Activated CD8-positive, alpha-beta memory T cell treated with anti-CD3 and anti-CD28 coated beads, Interleukin-2, amount 50 U/mL, for 1 hour (primary cell): ENCODE data around the gene SHKBP1.
A peak's percentile ranks its signal among the peaks of the same experiment; 100 is the strongest.

Source experiments
- DNase-seq: peaks from one replicate; pipeline ENCODE4 v3.0.0-alpha.2; 2020; ENCODE audit errors: extremely low read depth

SHKBP1 gene

DNA sequence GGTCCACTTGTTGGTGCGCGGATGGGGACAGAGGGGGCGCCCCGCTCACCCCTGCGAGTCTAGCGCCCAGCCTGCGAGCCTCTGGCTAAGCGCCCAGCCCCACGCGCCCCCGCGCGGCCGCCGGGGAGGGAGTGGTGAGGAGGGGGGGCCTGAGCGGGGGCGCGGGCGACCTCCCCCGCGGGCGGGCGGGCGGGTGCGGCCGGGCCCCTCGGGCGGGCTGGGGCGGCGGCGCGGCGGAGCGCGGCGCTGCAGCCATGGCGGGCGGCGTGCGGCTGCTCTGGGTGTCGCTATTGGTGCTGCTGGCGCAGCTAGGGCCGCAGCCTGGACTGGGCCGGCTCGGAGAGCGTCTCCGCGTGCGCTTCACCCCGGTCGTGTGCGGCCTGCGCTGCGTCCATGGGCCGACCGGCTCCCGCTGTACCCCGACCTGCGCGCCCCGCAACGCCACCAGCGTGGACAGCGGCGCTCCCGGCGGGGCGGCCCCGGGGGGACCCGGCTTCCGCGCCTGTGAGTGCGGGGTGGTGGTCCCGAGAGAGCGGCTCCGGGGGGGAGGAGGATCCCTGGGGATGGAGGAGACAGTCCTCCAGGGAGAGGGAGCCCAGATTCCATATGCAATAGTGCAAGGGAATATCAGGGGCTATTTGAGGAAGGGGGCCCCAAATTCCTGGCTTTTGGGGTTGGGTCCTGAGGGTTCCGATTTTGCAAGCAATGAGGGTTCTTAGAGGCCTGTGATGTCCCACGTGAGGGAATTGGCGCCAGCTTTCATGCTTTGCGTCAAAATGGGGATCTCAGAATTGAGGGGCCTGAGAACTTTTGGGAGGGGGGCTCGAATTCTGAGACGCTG is 24.7 kb downstream of the SHKBP1 start, which contains the start of gene LTBP4:
LTBP4 (plus strand) TSS at position 236 of the 841 bp plus-strand sequence; CDS start at position 255, 19 bp downstream.
- DNase-seq = no peak

GRCh38 chr19:40603071-40603388 is 26.4 kb downstream of the SHKBP1 start:
- no peak for DNase-seq

GRCh38 chr19:40603389-40604170 is 26.9 kb downstream of the SHKBP1 start:
- DNase-seq = peak; percentile 85

DNA sequence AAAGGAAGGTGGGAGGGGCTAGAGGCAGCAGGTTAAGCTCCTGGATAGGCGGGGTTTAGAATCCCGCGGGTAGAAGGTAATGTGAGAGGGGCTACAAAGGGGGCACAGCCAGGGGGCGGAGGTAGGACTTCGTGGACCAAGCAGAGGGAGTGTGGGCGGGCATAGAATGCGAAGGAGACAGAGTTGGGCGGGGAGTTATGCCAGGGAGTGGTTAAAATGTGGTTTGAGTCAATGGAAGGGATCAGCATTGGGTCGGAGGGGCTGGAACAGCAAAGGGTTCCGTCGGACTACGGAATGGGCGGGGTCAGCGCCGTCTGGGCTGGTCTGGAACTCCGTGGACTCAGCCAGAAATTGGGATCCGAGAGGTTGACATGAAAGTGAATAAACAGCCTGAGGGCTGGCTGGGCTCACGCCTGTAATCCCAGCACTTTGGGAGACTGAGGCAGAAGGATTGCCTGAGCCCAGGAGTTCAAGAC is 27.5 kb downstream of the SHKBP1 start:
- no peak for DNase-seq

DNA sequence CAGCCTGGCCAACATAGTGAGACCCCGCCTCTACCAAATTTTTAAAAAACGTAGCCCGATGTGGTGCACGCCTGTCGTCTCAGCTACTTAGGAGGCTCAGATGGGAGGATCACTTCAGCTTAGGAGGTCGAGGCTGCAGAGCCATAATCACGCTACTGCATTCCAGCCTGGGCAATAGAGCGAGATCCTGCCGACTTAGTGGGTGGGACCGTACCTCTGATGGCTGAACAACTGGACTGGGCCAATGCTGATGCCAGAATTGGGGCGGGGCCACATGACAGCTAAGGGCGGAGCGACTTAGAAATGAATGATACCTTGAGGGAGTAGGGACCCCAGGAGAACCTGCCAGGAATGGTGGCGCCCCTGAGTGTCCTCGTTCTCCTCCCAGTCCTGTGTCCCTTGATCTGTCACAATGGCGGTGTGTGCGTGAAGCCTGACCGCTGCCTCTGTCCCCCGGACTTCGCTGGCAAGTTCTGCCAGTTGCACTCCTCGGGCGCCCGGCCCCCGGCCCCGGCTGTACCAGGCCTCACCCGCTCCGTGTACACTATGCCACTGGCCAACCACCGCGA is 28.1 kb downstream of the SHKBP1 start:
- DNase-seq = no peak

- DNase-seq = no peak
Measured at GRCh38 chr19:40605216-40605971, 28.7 kb downstream of the SHKBP1 start.

- no peak for DNase-seq
Measured at GRCh38 chr19:40607311-40608239, 30.9 kb downstream of the SHKBP1 start.

GRCh38 chr19:40608240-40608621 is 31.6 kb downstream of the SHKBP1 start:
- DNase-seq = no peak

- no peak for DNase-seq
Measured at GRCh38 chr19:40608957-40609356, 32.3 kb downstream of the SHKBP1 start.

DNA sequence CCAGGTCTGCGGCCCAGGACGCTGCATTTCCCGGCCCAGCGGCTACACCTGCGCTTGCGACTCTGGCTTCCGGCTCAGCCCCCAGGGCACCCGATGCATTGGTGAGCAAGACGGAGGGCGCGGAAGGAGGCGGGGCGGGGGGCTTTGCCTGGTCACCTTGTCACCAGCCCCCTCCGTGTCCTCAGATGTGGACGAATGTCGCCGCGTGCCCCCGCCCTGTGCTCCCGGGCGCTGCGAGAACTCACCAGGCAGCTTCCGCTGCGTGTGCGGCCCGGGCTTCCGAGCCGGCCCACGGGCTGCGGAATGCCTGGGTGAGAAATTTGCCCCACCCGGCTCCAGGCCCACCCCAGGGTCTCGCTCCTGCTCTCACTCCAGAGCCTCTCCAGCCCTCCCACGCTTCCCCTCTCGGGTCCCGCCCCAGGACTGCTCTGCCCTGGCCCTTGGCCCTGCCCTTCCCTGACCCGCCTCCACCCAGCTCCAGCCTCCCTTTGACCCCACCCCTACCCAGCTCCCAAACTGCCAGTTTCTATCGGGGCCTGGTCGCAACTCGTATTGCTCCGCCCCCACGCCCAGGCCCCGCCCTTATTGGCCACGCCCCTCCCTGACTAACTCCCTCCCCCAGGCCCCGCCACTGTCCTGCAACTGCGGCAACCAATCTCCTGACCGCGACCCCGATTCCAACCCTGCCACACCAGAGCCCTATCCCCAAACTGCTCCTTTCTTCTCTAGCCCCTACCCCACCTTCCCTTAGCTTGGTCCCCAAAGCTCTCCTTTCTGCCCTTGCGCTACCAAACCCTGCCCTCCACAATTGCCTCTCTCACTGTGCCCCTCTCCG is 33.1 kb downstream of the SHKBP1 start:
- peak; percentile 55 for DNase-seq

- no peak for DNase-seq
Measured at GRCh38 chr19:40610396-40611064, 33.9 kb downstream of the SHKBP1 start.

DNA sequence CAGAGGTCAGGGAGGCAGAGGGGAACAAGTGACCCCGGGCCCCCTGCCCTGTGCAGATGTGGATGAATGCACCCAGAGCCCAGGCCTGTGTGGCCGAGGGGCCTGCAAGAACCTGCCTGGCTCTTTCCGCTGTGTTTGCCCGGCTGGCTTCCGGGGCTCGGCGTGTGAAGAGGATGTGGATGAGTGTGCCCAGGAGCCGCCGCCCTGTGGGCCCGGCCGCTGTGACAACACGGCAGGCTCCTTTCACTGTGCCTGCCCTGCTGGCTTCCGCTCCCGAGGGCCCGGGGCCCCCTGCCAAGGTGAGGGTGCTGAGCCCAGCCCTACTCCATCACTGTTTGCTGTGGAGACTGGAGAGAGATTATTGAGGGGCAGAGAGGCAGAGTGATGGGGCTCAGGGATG is 34.4 kb downstream of the SHKBP1 start:
- DNase-seq = no peak

- DNase-seq = no peak
Measured at GRCh38 chr19:40611900-40612698, 35.4 kb downstream of the SHKBP1 start.

DNA sequence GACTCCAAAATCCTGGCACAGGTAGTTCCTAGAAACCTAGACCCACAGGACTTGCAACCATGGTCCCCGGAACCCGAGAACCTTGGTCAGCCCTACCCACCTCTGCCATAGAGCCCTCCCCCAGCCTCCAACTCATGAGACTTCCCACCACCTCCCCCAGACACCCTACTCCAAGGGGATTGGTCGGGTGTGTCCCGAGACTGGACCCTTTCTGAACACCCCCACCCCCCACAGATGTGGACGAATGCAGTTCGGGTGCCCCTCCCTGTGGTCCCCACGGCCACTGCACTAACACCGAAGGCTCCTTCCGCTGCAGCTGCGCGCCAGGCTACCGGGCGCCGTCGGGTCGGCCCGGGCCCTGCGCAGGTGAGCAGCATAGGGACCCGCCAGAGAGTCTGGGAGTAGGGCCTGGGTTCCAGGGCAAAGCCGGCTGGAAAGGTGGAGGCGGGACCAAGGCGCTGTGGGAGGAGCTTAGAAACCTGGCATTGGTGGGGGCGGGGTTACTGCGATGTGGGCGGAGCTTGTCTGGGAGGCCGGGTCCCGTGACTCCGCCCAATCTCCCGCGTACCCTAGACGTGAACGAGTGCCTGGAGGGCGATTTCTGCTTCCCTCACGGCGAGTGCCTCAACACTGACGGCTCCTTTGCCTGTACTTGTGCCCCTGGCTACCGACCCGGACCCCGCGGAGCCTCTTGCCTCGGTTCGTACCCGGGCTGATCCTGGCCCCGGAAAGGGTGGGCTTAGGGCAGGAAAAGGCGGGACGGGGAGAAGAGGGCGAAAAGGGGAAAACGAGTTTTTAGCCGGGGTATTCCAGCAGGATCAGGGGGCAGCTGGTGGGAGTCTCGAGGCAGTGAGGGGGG is 36.4 kb downstream of the SHKBP1 start:
- DNase-seq = no peak

DNA sequence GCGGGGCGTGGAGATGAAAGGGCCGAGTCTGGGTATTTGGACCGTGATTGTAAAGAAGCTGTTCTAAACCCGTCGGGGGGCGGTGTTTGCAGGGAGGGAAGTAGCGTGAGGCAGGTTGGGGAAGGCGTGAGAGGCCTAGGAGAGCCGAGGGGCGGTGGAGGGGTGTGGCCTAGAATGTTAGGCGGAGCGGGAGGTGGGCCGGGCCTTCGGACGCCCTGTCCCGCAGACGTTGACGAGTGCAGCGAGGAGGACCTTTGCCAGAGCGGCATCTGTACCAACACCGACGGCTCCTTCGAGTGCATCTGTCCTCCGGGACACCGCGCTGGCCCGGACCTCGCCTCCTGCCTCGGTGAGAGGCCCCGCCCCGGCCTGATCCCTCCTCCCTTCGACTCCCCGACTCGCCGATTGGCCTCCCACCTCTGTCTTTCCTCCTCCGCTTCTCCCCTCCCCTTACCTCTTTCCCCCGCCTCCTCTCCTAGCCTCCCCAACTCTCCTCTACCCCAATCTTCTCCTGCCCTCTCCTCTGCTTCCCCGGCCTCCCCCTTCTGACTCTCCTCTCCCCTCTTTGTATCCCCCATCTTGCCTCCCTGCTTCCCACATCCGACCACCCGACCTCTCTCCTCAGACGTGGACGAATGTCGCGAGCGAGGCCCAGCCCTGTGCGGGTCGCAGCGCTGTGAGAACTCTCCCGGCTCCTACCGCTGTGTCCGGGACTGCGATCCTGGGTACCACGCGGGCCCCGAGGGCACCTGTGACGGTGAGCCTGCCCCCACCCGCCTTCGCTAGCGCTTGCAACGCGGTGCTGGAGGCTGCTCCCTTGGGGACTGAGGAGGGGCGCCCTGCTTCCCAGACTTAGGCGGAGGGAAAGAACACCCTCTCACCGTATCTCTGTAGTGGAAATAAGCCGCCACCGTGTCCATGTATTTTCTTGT is 37.3 kb downstream of the SHKBP1 start:
- peak; percentile 71 for DNase-seq
